ENCODE results near the gene RFTN1. TPM values are rescaled to one million over a fixed set of nuclear protein-coding genes. Genes with fewer than 3 reads are reported as not detected.

RFTN1 gene
- total and polyA plus RNA-seq, 2 donors (not counting 1 experiment from before 2014, with no cell fraction given) = 32.4 to 156 TPM

GRCh38 chr3:16318176-16318575, 195.3 kb downstream of the RFTN1 start:
- Histone ChIP-seq H3K9me3 (ENCODE audit: control extremely low read depth in 1 of 3, control insufficient read depth in 2 of 3, insufficient read depth in 1 of 3, low read length in 2 of 3) (no peaks in the 10 kb centered on the region), H3K27ac (ENCODE audit: low read length in 2 of 2) (no peak overlapping the region), H3K4me3 (ENCODE audit: control extremely low read depth in 1 of 5, extremely low read depth in 1 of 5, insufficient read depth in 1 of 5, low read depth in 2 of 5, low read length in 4 of 5) (no peak overlapping the region), H3K79me2 (ENCODE audit: control insufficient read depth, insufficient read depth, low read length) (peaks cover 7% of the 10 kb centered on the region), H3K9ac (ENCODE audit: low read length) (no peak overlapping the region), H3K27me3 (replicated peaks in 1 of 4; ENCODE audit: control extremely low read depth in 1 of 4, control insufficient read depth in 3 of 4, insufficient read depth in 4 of 4, low read length in 3 of 4) (no peaks in the 10 kb centered on the region), H3K4me2 (replicated peaks; ENCODE audit: low read depth, low read length, poor library complexity, severe bottlenecking) (no peak overlapping the region), H4K20me1 (ENCODE audit: control insufficient read depth, insufficient read depth, low read length, poor library complexity, severe bottlenecking) (no peaks in the 10 kb centered on the region), H3K36me3 (replicated peaks in 1 of 2; ENCODE audit: control extremely low read depth in 1 of 2, control insufficient read depth in 1 of 2, extremely low read depth in 1 of 2, insufficient read depth in 2 of 2, low read length in 1 of 2) (peaks cover 2 to 78% of the 10 kb centered on the region in 2 experiments), H3K4me1 (ENCODE audit: control insufficient read depth in 2 of 2, insufficient read depth in 2 of 2, low read length in 2 of 2) (no peaks in the 10 kb centered on the region), H2AFZ (ENCODE audit: insufficient read depth, low read depth, low read length, poor library complexity, severe bottlenecking) (no peak overlapping the region)
- no peaks in the 10 kb centered on the region for H3K4me1 Mint-ChIP-seq
- intact Hi-C loops (cut with micrococcal nuclease) = no loop called here
- CTCF ChIA-PET = interaction anchor here (1.0 to 2.5 kb wide), 4 partner anchors 15 to 232 kb away, joined by 3 to 8 read pairs (median 4); no protein-coding TSS in a partner anchor
- no peak overlapping the region for H3K4me3 Mint-ChIP-seq
- H3K9me3 Mint-ChIP-seq (ENCODE audit: insufficient read depth) = no peaks in the 10 kb centered on the region
- POLR2A ChIA-PET = no interaction called here
- ATAC-seq (ENCODE audit: low read depth) (no peak), DNase-seq (no peak)
- H3K27ac Mint-ChIP-seq = no peak overlapping the region
- H3K27me3 Mint-ChIP-seq = no peaks in the 10 kb centered on the region
- TF ChIP-seq CTCF (IDR thresholded peaks at IDR 0.05) (no peak), EZH2 (IDR thresholded peaks at IDR 0.05; ENCODE audit: borderline replicate concordance, insufficient read depth, low read depth, low read length, poor library complexity, severe bottlenecking) (no peak)
- 89% methylated on average over 3 of the region's 7 CpGs for WGBS (ENCODE audit: insufficient coverage)

GRCh38 chr3:16317561-16317945, 195.9 kb downstream of the RFTN1 start:
- Mint-ChIP-seq H3K4me1 (peaks cover 1% of the 10 kb centered on the region), H3K4me3 (no peak overlapping the region), H3K27ac (no peak overlapping the region), H3K9me3 (ENCODE audit: insufficient read depth) (no peaks in the 10 kb centered on the region), H3K27me3 (no peaks in the 10 kb centered on the region)
- Histone ChIP-seq H3K4me3 (ENCODE audit: control extremely low read depth in 1 of 5, extremely low read depth in 1 of 5, insufficient read depth in 1 of 5, low read depth in 2 of 5, low read length in 4 of 5) (no peak overlapping the region), H2AFZ (ENCODE audit: insufficient read depth, low read depth, low read length, poor library complexity, severe bottlenecking) (no peak overlapping the region), H3K9me3 (ENCODE audit: control extremely low read depth in 1 of 3, control insufficient read depth in 2 of 3, insufficient read depth in 1 of 3, low read length in 2 of 3) (no peaks in the 10 kb centered on the region), H3K79me2 (ENCODE audit: control insufficient read depth, insufficient read depth, low read length) (peaks cover 7% of the 10 kb centered on the region), H3K4me1 (ENCODE audit: control insufficient read depth in 2 of 2, insufficient read depth in 2 of 2, low read length in 2 of 2) (peaks cover 1 to 4% of the 10 kb centered on the region in 2 donors), H3K36me3 (replicated peaks in 1 of 2; ENCODE audit: control extremely low read depth in 1 of 2, control insufficient read depth in 1 of 2, extremely low read depth in 1 of 2, insufficient read depth in 2 of 2, low read length in 1 of 2) (peaks cover 2 to 71% of the 10 kb centered on the region in 2 experiments), H3K9ac (ENCODE audit: low read length) (no peak overlapping the region), H3K4me2 (replicated peaks; ENCODE audit: low read depth, low read length, poor library complexity, severe bottlenecking) (no peak overlapping the region), H3K27ac (ENCODE audit: low read length in 2 of 2) (no peak overlapping the region), H3K27me3 (replicated peaks in 1 of 4; ENCODE audit: control extremely low read depth in 1 of 4, control insufficient read depth in 3 of 4, insufficient read depth in 4 of 4, low read length in 3 of 4) (no peaks in the 10 kb centered on the region), H4K20me1 (ENCODE audit: control insufficient read depth, insufficient read depth, low read length, poor library complexity, severe bottlenecking) (no peaks in the 10 kb centered on the region)
- WGBS (ENCODE audit: insufficient coverage) = 99% methylated on average over 6 of the region's 6 CpGs
- ChIA-PET CTCF (interaction anchor here (1.1 to 2.5 kb wide), 3 partner anchors 15 to 27 kb away, joined by 3 to 8 read pairs (median 3); no protein-coding TSS in a partner anchor), POLR2A (interaction anchor here (0.6 kb wide), 1 partner anchor 37 kb away, joined by 3 read pairs; no protein-coding TSS in a partner anchor)
- TF ChIP-seq EZH2 (IDR thresholded peaks at IDR 0.05; ENCODE audit: borderline replicate concordance, insufficient read depth, low read depth, low read length, poor library complexity, severe bottlenecking) (no peak), CTCF (IDR thresholded peaks at IDR 0.05) (no peak)
- DNase-seq (no peak), ATAC-seq (ENCODE audit: low read depth) (no peak)
- intact Hi-C loops (cut with micrococcal nuclease) = no loop called here
